Keratinocyte (primary cell): ENCODE measurements around the gene SMCO2.

ENCODE experiments used
- CTCF ChIP-seq, 3 experiments: IDR thresholded peaks in 1 of 3; conservative IDR thresholded peaks in 1 of 3; optimal IDR thresholded peaks in 1 of 3; 2 replicates in 2 of 3; 3 replicates in 1 of 3; pipeline versions ENCODE3 to v1.5.1; 2011; ENCODE audit warnings: low read length in 3 of 3, mild to moderate bottlenecking in 3 of 3, moderate library complexity in 2 of 3, control low read depth in 1 of 3, inconsistent platforms in 1 of 3; ENCODE audit not compliant: insufficient read depth in 2 of 3; ENCODE audit errors: extremely low read depth in 1 of 3
- EZH2 ChIP-seq: IDR thresholded peaks from one replicate; pipeline ENCODE4 v1.6.1; 2012; ENCODE audit warnings: inconsistent platforms, mild to moderate bottlenecking, low read length, moderate library complexity

GRCh38 chr12:27467641-27468040, 21.1 kb downstream of the SMCO2 start:
- TF ChIP-seq CTCF (optimal IDR thresholded peaks at IDR 0.05 in 1 of 3, IDR thresholded peaks at IDR 0.05 in 1 of 3, conservative IDR thresholded peaks at IDR 0.05 in 1 of 3; ENCODE audit: extremely low read depth in 1 of 3, insufficient read depth in 2 of 3, low read length in 3 of 3) (no peak), EZH2 (no peak)
